Fibroblast of the aortic adventitia (primary cell): ENCODE measurements around the gene RBBP7. TPM values are rescaled to one million over a fixed set of nuclear protein-coding genes. Genes with fewer than 3 reads are reported as not detected.

ENCODE experiments used
- DNase-seq: peaks from one replicate; pipeline ENCODE4 v3.0.0-alpha.2; 2010; ENCODE audit warnings: low read depth
- H3K4me3 ChIP-seq: 2 replicates; pipeline ENCODE4 v1.5.1; 2011; ENCODE audit warnings: low read depth, mild to moderate bottlenecking, control low read depth, low read length, moderate library complexity
- CTCF ChIP-seq: IDR thresholded peaks from 2 replicates; pipeline ENCODE4 v1.5.1; 2011; ENCODE audit warnings: mild to moderate bottlenecking, low read length, control low read depth, inconsistent platforms; ENCODE audit not compliant: insufficient read depth
- total RNA-seq: library from RNA; depleted of rRNA; stranded (reverse); fragments of >200 nt; gene quantifications from 2 replicates; pipeline ENCODE4 v1.2.3, GENCODE V29; 2012; ENCODE audit warnings: low replicate concordance

The RBBP7 gene
- total RNA-seq, 1 donor, result 120 TPM

GRCh38 chrX:16839852-16840460 lies 30.2 kb downstream of the RBBP7 start:
- no peak for TF ChIP-seq CTCF
- DNase-seq, result peak; percentile 84
- no peak overlapping the region for H3K4me3 ChIP-seq

GRCh38 chrX:16839219-16839851 lies 30.8 kb downstream of the RBBP7 start:
- no peak for TF ChIP-seq CTCF
- no peak for DNase-seq
- no peak overlapping the region for H3K4me3 ChIP-seq

- no peak overlapping the region for H3K4me3 ChIP-seq
- peak; percentile 92 for DNase-seq
- TF ChIP-seq CTCF, result no peak
Measured at GRCh38 chrX:16838202-16839066, 31.7 kb downstream of the RBBP7 start.

- no peak for DNase-seq
Measured at GRCh38 chrX:16836371-16836770, 33.8 kb downstream of the RBBP7 start.

GRCh38 chrX:16834806-16835205 lies 35.4 kb downstream of the RBBP7 start:
- DNase-seq, result no peak
- TF ChIP-seq CTCF, result no peak

More at GRCh38 chrX:16836371-16836770, 33.8 kb downstream of the RBBP7 start:
- peak; percentile 44 for TF ChIP-seq CTCF
- H3K4me3 ChIP-seq, result no peak overlapping the region

GRCh38 chrX:16832301-16832700 lies 37.9 kb downstream of the RBBP7 start:
- DNase-seq, result no peak
- no peak for TF ChIP-seq CTCF
- no peak overlapping the region for H3K4me3 ChIP-seq

More at GRCh38 chrX:16834806-16835205, 35.4 kb downstream of the RBBP7 start:
- no peak overlapping the region for H3K4me3 ChIP-seq
